Body of pancreas (tissue), 4 donors: ENCODE results near the gene DCLRE1A.

Experiments used
- POLR2A ChIP-seq, 3 donors: fragments of 450-650 bp; IDR thresholded peaks; one replicate each; pipeline ENCODE4 v1.6.1; 2016; ENCODE audit warnings: antibody characterized with exemption in 3 of 3, mild to moderate bottlenecking in 2 of 3
- TF ChIP-seq, protein P1 (sequence below), 7 experiments: fragments of 450-650 bp in 4 of 7; fragments of 200-600 bp in 3 of 7; sonication (generic) in 3 of 7; IDR thresholded peaks; one replicate each; pipeline ENCODE4 v1.5.1; 2016 to 2019; ENCODE audit warnings: antibody characterized with exemption in 7 of 7

DNA sequence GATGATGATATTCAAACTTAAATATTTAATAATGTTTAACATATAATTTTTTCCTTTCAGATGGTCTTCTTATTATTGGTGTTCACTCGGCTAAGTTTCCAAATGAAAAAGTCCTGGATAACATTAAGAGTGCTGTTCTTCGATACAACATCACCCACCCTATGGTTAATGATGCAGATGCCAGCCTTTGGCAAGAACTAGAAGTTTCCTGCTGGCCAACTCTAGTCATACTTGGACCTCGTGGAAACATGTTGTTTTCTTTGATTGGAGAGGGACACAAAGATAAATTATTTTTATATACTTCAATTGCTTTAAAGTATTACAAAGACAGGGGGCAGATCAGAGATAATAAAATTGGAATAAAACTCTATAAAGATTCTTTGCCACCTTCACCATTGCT, 22.6 kb upstream of the DCLRE1A start:
- TF ChIP-seq, protein P1, sequence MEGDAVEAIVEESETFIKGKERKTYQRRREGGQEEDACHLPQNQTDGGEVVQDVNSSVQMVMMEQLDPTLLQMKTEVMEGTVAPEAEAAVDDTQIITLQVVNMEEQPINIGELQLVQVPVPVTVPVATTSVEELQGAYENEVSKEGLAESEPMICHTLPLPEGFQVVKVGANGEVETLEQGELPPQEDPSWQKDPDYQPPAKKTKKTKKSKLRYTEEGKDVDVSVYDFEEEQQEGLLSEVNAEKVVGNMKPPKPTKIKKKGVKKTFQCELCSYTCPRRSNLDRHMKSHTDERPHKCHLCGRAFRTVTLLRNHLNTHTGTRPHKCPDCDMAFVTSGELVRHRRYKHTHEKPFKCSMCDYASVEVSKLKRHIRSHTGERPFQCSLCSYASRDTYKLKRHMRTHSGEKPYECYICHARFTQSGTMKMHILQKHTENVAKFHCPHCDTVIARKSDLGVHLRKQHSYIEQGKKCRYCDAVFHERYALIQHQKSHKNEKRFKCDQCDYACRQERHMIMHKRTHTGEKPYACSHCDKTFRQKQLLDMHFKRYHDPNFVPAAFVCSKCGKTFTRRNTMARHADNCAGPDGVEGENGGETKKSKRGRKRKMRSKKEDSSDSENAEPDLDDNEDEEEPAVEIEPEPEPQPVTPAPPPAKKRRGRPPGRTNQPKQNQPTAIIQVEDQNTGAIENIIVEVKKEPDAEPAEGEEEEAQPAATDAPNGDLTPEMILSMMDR (IDR thresholded peaks at IDR 0.05), result no peak
- no peak for TF ChIP-seq POLR2A (IDR thresholded peaks at IDR 0.05)
